ENCODE data around the gene IGSF23.
"Not testable (repeated sequence)": the region's sequence is repeated elsewhere in the genome, so short reads cannot be mapped to it uniquely, and the experiment has no call there.

IGSF23 gene

GRCh38 chr19:44588771-44589112, 24.6 kb upstream of the IGSF23 start:
- no peak for DNase-seq

- DNase-seq = no peak
Observed at GRCh38 chr19:44590245-44591059, 22.9 kb upstream of the IGSF23 start.

GRCh38 chr19:44591340-44591993, 21.9 kb upstream of the IGSF23 start:
- not testable (repeated sequence) for DNase-seq

DNA sequence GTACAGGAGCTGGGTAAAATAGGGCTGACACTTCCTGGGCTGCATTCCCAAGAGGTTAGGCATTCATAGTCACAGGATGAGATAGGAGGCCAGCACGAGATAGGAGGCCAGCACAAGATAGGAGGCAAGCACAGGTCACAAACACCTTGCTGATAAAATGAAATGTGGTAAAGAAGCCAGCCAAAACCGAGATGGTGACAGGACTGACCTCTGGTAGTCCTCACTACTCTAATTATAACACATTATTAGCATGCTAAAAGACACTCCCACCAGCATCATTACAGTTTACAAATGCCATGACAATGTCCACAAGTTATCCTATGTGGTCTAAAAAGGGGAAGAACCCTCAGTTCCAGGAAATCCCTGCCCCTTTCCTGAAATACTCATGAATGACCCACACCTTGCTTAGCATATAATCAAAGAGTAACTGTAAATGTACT, 20.9 kb upstream of the IGSF23 start:
- no peak for DNase-seq

DNA sequence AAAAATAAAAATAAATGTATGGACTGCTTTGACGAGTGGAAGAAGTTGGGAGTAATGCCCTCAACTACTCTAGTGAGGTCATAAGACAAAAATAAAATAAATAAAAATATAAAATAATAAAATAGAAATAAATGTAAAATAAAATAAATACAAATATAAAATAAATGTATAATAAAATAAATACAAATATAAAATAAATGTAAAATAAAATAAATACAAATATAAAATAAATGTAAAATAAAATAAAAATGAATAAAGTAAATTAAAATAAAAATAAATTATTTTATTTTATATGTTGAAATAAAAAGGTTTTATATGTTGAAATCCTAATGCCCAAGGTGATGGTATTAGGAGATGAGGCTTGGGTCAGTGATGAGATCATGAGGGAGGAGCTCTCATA, 20.1 kb upstream of the IGSF23 start:
- no peak for DNase-seq

DNA sequence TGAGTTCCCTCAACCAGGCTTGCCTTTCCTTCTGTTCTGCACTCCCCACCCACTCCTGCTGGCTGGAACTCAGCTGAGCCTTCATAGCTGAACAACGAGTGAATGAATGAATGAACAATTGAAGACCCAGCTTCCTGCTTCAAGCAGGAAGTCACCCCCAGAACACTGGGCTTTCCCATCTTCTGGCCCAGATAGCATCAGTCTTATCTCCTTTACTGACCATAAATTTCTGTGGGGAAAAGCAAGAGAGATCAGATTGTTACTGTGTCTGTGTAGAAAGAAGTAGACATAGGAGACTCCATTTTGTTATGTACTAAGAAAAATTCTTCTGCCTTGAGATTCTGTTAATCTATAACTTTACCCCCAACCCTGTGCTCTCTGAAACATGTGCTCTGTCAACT, 19.5 kb upstream of the IGSF23 start:
- DNase-seq = not testable (repeated sequence)

DNA sequence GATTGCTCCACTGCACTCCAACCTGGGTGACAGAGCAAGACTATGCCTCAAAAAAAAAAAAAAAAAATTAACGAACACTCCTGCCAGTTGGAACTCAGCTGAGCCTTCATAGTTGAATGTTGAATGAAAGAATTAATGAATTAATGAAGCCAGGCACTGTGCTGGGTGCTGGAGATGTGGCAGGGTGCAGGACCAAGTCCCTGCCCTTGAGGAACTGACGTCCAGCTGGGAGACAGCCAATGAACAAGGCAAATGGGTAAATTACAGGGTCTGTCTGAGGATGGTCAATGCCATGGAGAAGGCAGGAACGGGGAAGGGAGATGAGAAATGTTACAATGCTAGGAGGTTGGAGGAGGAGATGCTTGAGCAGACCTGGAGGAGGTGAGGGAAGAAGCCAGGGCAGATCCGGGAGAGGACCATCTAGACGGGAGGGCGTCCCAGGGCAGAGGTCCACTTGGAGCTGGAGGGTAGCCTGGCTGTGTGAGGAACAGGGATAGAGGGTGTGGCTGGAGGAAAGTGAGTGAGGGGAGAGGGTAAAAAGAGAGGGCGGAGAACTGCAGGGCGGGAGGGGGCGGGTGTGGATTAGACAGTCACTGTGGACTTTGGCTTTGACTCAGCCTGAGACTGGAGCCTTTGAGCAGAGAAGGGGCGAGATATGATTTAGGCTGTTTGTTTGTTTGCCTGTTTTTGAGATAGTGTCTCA, 16.8 kb upstream of the IGSF23 start:
- DNase-seq = no peak

GRCh38 chr19:44597131-44597491, 16.3 kb upstream of the IGSF23 start:
- DNase-seq = no peak

- DNase-seq = no peak
Observed at GRCh38 chr19:44598355-44598754, 15.0 kb upstream of the IGSF23 start.

GRCh38 chr19:44598880-44599279, 14.5 kb upstream of the IGSF23 start:
- no peak for DNase-seq

DNA sequence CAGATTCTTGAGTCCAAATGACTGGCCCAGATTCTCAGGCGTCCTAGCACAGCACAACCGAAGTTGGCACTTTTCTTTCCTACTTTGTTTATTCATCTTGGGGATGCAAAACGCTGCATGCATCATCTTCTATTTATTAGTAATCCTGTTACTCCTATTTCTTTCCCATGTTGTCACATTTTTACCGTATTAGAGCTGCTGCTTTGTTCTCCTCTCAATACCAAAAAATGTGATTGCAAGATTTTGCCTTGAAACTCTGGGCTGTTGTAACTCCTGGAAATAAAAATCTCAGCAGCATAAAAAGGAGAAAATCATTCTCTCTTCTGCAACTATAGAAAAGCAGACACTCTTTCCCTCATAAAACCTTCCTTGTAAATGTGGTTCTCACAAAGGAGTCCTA, 12.9 kb upstream of the IGSF23 start:
- DNase-seq = no peak

- no peak for DNase-seq
Observed at GRCh38 chr19:44602081-44602480, 11.3 kb upstream of the IGSF23 start.

- DNase-seq = no peak
Observed at GRCh38 chr19:44603201-44603945, 10.0 kb upstream of the IGSF23 start.

- no peak for DNase-seq
Observed at GRCh38 chr19:44604241-44604640, 9.1 kb upstream of the IGSF23 start.

GRCh38 chr19:44605547-44605946, 7.8 kb upstream of the IGSF23 start:
- DNase-seq = no peak

DNA sequence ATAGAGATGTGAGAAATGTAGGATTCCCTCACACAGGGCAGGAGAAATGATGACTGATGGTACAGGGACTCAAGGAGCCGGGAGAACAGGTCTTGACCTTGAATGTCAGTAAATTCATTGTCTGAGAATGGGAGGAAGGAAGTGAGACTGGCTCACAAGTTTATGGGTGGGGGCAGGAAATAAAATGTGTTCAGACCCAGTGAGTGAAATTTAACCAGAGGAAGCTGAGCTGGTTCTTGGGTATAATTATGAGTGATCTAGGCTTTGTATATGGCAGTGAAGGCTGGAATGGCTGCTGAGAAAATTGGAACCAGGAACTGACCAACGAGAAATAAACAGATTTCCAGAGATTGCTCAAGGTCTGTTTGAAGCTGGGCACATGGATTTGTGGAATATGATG, 6.3 kb upstream of the IGSF23 start:
- DNase-seq = no peak

DNA sequence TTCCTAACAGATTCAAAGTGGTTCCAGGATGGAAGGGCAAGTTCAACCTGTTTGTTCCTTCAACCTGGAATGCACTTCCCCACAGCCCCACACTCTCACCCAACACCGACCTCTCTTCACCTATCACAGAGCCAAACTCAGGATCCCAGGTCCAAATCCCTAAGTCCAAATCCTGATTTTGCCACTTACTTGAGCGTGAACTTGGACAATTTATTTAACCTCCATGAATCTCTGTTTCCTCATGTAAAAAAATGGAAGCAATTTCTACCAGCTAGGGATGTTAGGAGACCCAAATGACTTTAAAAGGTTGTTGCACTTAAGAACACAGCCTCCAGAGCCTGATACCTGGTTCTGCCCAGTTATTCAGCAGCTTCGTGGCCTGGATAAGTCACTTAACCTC, 5.4 kb upstream of the IGSF23 start:
- no peak for DNase-seq

DNA sequence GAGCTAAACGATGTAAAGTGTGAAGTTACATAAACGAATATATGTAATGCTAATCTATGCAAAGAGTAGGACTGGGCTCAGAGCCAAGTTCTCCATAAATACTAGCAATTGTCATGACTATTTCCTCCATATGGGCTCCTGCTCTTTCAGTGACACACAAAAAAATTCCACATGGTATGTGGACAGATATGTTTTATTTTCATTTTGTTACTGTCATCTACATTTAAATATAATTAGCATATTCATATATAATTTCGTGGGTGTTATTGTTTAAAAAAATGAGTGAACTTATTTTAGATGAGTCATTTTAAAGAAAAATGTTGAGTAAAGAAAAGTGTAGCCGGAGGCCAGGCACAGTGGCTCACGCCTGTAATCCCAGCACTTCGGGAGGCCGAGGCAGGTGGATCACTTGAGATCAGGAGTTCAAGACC, 5.0 kb upstream of the IGSF23 start:
- DNase-seq = no peak

DNA sequence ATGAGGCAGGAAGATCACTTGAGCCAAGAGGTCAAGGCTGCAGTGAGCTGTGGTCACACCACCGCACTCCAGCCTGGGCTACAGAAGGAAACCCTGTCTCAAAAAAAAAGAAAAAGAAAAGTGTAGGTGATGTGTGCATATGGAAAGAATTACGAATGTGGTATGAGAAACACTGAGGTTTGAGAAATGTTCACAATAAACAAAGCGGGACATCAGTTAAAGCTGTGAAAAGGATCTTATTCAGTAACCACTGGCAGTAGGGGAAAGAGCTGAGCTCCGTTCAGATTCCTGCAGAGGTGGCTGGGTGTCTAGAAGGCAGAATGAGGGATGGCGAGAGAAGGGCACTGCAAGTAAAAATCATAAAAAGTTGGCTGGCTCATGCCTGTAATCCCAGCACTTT, 4.1 kb upstream of the IGSF23 start:
- DNase-seq = no peak

- not testable (repeated sequence) for DNase-seq
Observed at GRCh38 chr19:44610497-44610896, 2.9 kb upstream of the IGSF23 start.

DNA sequence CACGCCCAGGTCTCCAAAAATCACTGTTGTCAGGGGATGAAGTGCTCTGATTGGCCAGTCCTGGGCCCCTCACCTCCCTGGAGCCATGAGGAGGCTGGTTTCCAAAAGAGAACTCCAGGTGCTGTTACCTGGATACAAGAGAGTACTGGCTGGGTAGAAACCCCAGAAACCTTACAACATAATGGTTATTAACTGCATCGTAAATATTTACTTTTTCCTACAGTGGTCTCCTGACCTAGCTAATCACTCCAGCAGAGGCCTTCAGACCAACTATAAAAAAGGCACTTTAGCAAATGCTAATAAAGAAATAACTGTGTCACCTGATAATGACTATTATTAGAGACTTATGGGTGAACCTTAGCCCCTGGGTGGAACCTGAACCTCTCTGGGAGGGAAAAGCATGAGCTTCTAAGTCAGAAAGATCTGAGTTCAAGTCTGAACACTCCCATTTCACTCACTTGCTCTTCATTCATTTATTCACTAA, 1.5 kb upstream of the IGSF23 start:
- no peak for DNase-seq

DNA sequence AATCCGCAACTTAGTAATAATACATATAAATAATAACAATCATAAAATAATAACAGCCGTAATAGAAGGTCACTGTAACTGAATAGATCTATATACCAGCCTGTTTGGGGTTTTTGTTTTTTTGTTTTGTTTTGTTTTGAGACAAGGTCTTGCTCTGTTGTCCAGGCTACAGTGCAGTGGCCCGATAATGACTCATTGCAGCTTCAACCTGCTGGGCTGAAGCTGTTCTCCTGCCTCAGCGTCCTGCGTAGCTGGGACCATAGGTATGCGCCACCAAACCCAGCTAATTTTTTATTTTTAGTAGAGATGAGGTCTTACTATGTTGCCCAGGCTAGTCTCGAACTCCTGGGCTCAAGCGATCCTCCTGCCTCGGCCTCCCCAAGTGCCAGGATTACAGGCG, 950 bp downstream of the IGSF23 start:
- DNase-seq = no peak

- DNase-seq = no peak
Observed at GRCh38 chr19:44615863-44616247, 2.5 kb downstream of the IGSF23 start.
